GM21723 (cell line): Measurements from ENCODE around the gene PMFBP1.

Experiments
- ATAC-seq: cut with Tn5 transposase; IDR thresholded peaks from one replicate; pipeline ENCODE4 v1.9.1; 2021; ENCODE audit warnings: mild to moderate bottlenecking, moderate library complexity; ENCODE audit not compliant: unreplicated experiment

Gene PMFBP1

GRCh38 chr16:72172105-72173034 lies at the start of gene PMFBP1:
Gene PMFBP1 (minus strand): TSS chr16:72172155. CDS start chr16:72171208, 947 bp downstream.
- ATAC-seq, result peak; percentile 99

- ATAC-seq, result no peak
These were observed 49.7 kb upstream of the PMFBP1 start for GRCh38 chr16:72221630-72222024.

GRCh38 chr16:72220875-72221629 lies 49.1 kb upstream of the PMFBP1 start:
- ATAC-seq, result no peak

GRCh38 chr16:72219282-72219681 lies 47.3 kb upstream of the PMFBP1 start:
- ATAC-seq, result no peak

- ATAC-seq, result no peak
These were observed 44.8 kb upstream of the PMFBP1 start for GRCh38 chr16:72216767-72217166.

GRCh38 chr16:72214821-72215220 lies 42.9 kb upstream of the PMFBP1 start:
- no peak for ATAC-seq

- ATAC-seq, result no peak
These were observed 39.2 kb upstream of the PMFBP1 start for GRCh38 chr16:72211110-72211509.

- ATAC-seq, result no peak
These were observed 38.6 kb upstream of the PMFBP1 start for GRCh38 chr16:72210555-72210954.

- no peak for ATAC-seq
These were observed 38.1 kb upstream of the PMFBP1 start for GRCh38 chr16:72210072-72210471.

- no peak for ATAC-seq
These were observed 34.3 kb upstream of the PMFBP1 start for GRCh38 chr16:72206299-72206698.

GRCh38 chr16:72203401-72203800 lies 31.4 kb upstream of the PMFBP1 start:
- ATAC-seq, result peak; percentile 81

- no peak for ATAC-seq
These were observed 30.1 kb upstream of the PMFBP1 start for GRCh38 chr16:72202014-72202413.

- ATAC-seq, result no peak
These were observed 29.4 kb upstream of the PMFBP1 start for GRCh38 chr16:72201387-72201786.

- ATAC-seq, result no peak
These were observed 27.9 kb upstream of the PMFBP1 start for GRCh38 chr16:72199761-72200337.

GRCh38 chr16:72198771-72199201 lies 26.8 kb upstream of the PMFBP1 start:
- no peak for ATAC-seq

- ATAC-seq, result no peak
These were observed 26.2 kb upstream of the PMFBP1 start for GRCh38 chr16:72198021-72198711.

- ATAC-seq, result no peak
These were observed 25.6 kb upstream of the PMFBP1 start for GRCh38 chr16:72197545-72197944.

- no peak for ATAC-seq
These were observed 23.7 kb upstream of the PMFBP1 start for GRCh38 chr16:72195609-72196008.

- no peak for ATAC-seq
These were observed 19.6 kb upstream of the PMFBP1 start for GRCh38 chr16:72191551-72191950.

GRCh38 chr16:72189865-72190371 lies 18.0 kb upstream of the PMFBP1 start:
- no peak for ATAC-seq

- no peak for ATAC-seq
These were observed 16.6 kb upstream of the PMFBP1 start for GRCh38 chr16:72188541-72188940.
